ENCODE data around the gene CAMTA1. TPM values are rescaled to one million over a fixed set of nuclear protein-coding genes. Genes with fewer than 3 reads are reported as not detected.

CAMTA1 gene
- total RNA-seq, 2 donors from 2014 or later = 105 to 113 TPM

DNA sequence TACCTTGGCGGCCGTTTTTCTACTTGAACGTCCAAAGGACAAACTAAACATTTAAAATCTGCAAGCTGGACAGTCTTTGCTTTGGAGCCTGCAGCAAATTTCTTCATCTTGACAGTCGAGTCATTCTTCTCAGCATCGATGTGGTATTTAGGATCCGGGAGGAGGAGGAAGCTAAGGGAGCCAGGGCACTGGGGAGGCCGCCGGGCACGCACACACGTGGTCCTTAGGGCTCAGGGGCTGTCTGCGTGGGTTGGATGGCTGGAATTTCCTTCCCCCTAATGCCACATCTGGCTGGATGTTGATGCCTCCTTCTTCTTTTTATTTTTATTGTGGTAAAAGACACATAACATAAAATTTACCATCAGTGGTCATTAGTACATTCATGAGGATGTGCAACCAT, 300.9 kb downstream of the CAMTA1 start:
- Histone ChIP-seq H3K36me3 (no peaks in the 10 kb centered on the region), H3K9me3 (no peaks in the 10 kb centered on the region), H3K4me3 (no peak overlapping the region), H3K4me1 (ENCODE audit: control insufficient read depth in 1 of 2, low read depth in 2 of 2) (no peaks in the 10 kb centered on the region), H3K27me3 (replicated peaks; ENCODE audit: insufficient read depth) (no peaks in the 10 kb centered on the region), H3K27ac (no peak overlapping the region)
- ATAC-seq (ENCODE audit: insufficient number of reproducible peaks, low FRiP score, low read depth) (no peak), DNase-seq (ENCODE audit: low spot score) (no peak)
- TF ChIP-seq, protein P1, sequence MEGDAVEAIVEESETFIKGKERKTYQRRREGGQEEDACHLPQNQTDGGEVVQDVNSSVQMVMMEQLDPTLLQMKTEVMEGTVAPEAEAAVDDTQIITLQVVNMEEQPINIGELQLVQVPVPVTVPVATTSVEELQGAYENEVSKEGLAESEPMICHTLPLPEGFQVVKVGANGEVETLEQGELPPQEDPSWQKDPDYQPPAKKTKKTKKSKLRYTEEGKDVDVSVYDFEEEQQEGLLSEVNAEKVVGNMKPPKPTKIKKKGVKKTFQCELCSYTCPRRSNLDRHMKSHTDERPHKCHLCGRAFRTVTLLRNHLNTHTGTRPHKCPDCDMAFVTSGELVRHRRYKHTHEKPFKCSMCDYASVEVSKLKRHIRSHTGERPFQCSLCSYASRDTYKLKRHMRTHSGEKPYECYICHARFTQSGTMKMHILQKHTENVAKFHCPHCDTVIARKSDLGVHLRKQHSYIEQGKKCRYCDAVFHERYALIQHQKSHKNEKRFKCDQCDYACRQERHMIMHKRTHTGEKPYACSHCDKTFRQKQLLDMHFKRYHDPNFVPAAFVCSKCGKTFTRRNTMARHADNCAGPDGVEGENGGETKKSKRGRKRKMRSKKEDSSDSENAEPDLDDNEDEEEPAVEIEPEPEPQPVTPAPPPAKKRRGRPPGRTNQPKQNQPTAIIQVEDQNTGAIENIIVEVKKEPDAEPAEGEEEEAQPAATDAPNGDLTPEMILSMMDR (IDR thresholded peaks at IDR 0.05) = no peak

DNA sequence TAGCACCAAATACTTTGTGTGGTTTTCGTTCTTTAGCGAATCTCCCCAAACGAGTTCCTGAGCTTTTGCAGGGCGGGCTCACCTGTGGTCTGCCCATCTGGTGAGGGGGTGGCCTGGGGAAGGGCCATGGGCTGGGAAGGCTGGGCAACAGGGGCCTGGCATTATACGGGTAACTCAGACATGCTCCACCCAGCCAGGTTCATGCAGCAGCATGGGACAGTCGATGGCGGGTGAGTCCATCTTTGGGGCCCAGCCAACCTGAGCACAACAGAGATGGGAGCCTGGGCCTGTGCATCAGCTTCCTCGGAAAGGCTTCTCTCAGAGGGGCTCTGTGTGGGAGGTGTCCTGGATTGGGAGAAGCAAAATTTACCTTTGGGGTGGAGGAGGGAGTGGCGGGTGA, 302.6 kb downstream of the CAMTA1 start:
- no peaks in the 10 kb centered on the region for H3K9me3 ChIP-seq
- H3K27ac ChIP-seq = no peak overlapping the region
- no peaks in the 10 kb centered on the region for H3K27me3 ChIP-seq (replicated peaks; ENCODE audit: insufficient read depth)
- TF ChIP-seq, protein P1 (IDR thresholded peaks at IDR 0.05) = no peak
- H3K4me3 ChIP-seq = no peak overlapping the region
- no peak for ATAC-seq (ENCODE audit: insufficient number of reproducible peaks, low FRiP score, low read depth)
- no peak for DNase-seq (ENCODE audit: low spot score)
- no peaks in the 10 kb centered on the region for H3K36me3 ChIP-seq
- no peaks in the 10 kb centered on the region for H3K4me1 ChIP-seq (ENCODE audit: control insufficient read depth in 1 of 2, low read depth in 2 of 2)

DNA sequence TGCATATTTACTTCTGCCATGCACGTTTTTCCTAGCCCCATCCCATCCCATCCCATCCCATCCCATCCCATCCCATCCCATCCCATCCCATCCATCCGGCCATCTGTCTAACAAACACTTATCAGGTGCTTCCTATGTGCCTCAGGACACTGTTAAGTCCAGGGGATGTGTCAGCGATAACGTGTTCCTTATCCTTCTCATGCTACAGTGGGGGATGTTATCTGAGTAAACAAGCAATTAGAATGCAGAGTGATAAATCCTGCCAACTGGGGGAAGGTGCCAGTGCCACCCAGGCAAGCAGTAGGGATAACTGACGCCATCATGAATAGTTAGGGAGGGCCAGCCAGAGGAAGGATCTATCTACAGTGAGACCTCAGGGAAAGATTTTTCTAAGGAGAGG, 304.2 kb downstream of the CAMTA1 start:
- TF ChIP-seq, protein P1 (IDR thresholded peaks at IDR 0.05) = no peak
- no peak for ATAC-seq (ENCODE audit: insufficient number of reproducible peaks, low FRiP score, low read depth)
- no peaks in the 10 kb centered on the region for H3K27me3 ChIP-seq (replicated peaks; ENCODE audit: insufficient read depth)
- no peak overlapping the region for H3K27ac ChIP-seq
- no peaks in the 10 kb centered on the region for H3K36me3 ChIP-seq
- no peak for DNase-seq (ENCODE audit: low spot score)
- no peaks in the 10 kb centered on the region for H3K9me3 ChIP-seq
- H3K4me3 ChIP-seq = no peak overlapping the region
- no peaks in the 10 kb centered on the region for H3K4me1 ChIP-seq (ENCODE audit: control insufficient read depth in 1 of 2, low read depth in 2 of 2)

DNA sequence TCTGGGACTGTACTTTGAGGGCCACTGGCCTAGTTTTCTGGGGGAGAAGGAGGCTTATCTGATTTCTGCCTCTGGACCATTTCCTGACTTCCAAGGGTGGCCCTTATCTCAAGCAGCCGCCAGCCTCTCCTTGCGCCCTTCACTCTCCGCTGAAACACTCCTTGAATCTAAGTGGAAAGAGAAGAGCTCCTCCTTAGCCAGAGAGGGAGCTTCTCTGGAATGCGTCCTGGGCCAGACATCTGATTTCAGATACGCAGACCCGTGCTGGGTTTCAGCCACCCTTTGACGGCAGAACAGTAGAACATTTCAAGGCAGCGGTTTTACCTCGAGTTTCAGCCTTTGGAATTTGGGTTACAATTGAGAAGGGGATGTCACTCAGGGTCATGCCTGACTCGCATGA, 308.0 kb downstream of the CAMTA1 start:
- no peaks in the 10 kb centered on the region for H3K4me1 ChIP-seq (ENCODE audit: control insufficient read depth in 1 of 2, low read depth in 2 of 2)
- ATAC-seq (ENCODE audit: insufficient number of reproducible peaks, low FRiP score, low read depth) (no peak), DNase-seq (ENCODE audit: low spot score) (no peak)
- no peak overlapping the region for H3K27ac ChIP-seq
- H3K4me3 ChIP-seq = no peak overlapping the region
- no peaks in the 10 kb centered on the region for H3K27me3 ChIP-seq (replicated peaks; ENCODE audit: insufficient read depth)
- H3K9me3 ChIP-seq = no peaks in the 10 kb centered on the region
- no peaks in the 10 kb centered on the region for H3K36me3 ChIP-seq
- TF ChIP-seq, protein P1 (IDR thresholded peaks at IDR 0.05) = no peak

DNA sequence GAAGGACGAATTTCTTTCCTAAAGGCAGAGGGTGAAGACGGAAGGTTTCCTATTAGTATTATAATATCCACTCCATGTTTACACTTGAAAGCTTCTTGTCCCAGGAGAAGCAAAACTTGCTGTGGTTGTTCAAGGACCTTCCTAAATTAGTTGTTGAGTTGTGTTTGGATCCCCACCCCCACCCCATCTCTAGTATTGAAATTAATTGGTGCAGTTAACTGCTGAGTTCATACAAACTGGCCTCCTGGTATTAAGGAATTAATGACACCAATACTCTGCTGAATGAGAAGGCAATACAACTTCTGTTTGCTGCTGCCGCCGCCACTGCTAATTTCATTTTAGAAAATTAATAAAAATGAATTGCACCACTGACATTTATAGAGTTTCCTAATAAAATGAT, 308.8 kb downstream of the CAMTA1 start:
- TF ChIP-seq, protein P1 (IDR thresholded peaks at IDR 0.05) = no peak
- no peak overlapping the region for H3K4me3 ChIP-seq

More for the DNA sequence above, 308.8 kb downstream of the CAMTA1 start:
- DNase-seq (ENCODE audit: low spot score) = no peak
- no peaks in the 10 kb centered on the region for H3K4me1 ChIP-seq (ENCODE audit: control insufficient read depth in 1 of 2, low read depth in 2 of 2)
- H3K27ac ChIP-seq = no peak overlapping the region
- no peaks in the 10 kb centered on the region for H3K36me3 ChIP-seq
- H3K9me3 ChIP-seq = no peaks in the 10 kb centered on the region
- no peak for ATAC-seq (ENCODE audit: insufficient number of reproducible peaks, low FRiP score, low read depth)
- H3K27me3 ChIP-seq (replicated peaks; ENCODE audit: insufficient read depth) = no peaks in the 10 kb centered on the region
